HL-60 (cell line): Measurements from ENCODE around the gene RHBDF2.

Experiments
- GABPA ChIP-seq: IDR thresholded peaks from 2 replicates; pipeline ENCODE4 v1.6.1; 2012; ENCODE audit warnings: low read depth
- POLR2AphosphoS5 ChIP-seq: IDR thresholded peaks from 2 replicates; pipeline ENCODE4 v1.6.1; 2012; ENCODE audit warnings: low read depth
- SPI1 ChIP-seq: IDR thresholded peaks from 2 replicates; pipeline ENCODE4 v1.6.1; 2012; ENCODE audit warnings: low read depth, mild to moderate bottlenecking, borderline replicate concordance
- TF ChIP-seq, protein P1 (sequence below): IDR thresholded peaks from one replicate; pipeline ENCODE4 v1.5.1; 2011; ENCODE audit warnings: low read length, control low read depth, inconsistent platforms; ENCODE audit not compliant: insufficient read depth
- TF ChIP-seq, protein P2 (sequence below): IDR thresholded peaks from 2 replicates; pipeline ENCODE4 v1.6.1; 2012; ENCODE audit warnings: low read depth; ENCODE audit not compliant: insufficient replicate concordance

DNA sequence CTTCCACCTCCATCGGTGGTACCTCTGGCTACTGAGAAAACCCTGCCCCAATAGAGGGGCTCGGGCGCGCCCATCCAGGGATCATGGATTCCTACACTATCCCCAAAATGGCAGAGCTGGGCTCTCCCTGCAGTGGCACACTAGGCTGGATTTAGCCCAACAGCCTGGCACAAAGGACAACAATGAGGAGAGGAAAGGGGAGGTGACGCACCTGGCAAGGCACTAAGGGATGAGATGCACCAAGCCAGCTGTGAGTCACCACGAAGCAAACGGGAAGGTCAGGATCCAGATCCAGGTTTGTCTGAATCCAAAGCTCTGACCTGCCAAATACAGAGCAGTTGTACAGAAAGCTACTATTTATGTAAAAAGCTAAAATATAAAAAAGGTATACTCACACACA lies 66.4 kb downstream of the RHBDF2 start:
- TF ChIP-seq, protein P1, sequence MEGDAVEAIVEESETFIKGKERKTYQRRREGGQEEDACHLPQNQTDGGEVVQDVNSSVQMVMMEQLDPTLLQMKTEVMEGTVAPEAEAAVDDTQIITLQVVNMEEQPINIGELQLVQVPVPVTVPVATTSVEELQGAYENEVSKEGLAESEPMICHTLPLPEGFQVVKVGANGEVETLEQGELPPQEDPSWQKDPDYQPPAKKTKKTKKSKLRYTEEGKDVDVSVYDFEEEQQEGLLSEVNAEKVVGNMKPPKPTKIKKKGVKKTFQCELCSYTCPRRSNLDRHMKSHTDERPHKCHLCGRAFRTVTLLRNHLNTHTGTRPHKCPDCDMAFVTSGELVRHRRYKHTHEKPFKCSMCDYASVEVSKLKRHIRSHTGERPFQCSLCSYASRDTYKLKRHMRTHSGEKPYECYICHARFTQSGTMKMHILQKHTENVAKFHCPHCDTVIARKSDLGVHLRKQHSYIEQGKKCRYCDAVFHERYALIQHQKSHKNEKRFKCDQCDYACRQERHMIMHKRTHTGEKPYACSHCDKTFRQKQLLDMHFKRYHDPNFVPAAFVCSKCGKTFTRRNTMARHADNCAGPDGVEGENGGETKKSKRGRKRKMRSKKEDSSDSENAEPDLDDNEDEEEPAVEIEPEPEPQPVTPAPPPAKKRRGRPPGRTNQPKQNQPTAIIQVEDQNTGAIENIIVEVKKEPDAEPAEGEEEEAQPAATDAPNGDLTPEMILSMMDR: no peak
- TF ChIP-seq POLR2AphosphoS5: no peak
- TF ChIP-seq, protein P2, sequence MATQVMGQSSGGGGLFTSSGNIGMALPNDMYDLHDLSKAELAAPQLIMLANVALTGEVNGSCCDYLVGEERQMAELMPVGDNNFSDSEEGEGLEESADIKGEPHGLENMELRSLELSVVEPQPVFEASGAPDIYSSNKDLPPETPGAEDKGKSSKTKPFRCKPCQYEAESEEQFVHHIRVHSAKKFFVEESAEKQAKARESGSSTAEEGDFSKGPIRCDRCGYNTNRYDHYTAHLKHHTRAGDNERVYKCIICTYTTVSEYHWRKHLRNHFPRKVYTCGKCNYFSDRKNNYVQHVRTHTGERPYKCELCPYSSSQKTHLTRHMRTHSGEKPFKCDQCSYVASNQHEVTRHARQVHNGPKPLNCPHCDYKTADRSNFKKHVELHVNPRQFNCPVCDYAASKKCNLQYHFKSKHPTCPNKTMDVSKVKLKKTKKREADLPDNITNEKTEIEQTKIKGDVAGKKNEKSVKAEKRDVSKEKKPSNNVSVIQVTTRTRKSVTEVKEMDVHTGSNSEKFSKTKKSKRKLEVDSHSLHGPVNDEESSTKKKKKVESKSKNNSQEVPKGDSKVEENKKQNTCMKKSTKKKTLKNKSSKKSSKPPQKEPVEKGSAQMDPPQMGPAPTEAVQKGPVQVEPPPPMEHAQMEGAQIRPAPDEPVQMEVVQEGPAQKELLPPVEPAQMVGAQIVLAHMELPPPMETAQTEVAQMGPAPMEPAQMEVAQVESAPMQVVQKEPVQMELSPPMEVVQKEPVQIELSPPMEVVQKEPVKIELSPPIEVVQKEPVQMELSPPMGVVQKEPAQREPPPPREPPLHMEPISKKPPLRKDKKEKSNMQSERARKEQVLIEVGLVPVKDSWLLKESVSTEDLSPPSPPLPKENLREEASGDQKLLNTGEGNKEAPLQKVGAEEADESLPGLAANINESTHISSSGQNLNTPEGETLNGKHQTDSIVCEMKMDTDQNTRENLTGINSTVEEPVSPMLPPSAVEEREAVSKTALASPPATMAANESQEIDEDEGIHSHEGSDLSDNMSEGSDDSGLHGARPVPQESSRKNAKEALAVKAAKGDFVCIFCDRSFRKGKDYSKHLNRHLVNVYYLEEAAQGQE: no peak
- no peak for TF ChIP-seq GABPA
- TF ChIP-seq SPI1: no peak
